HG02973 (cell line): ENCODE results near the gene RBMY1E.
"Not testable (repeated sequence)": the region's sequence is repeated elsewhere in the genome, so short reads cannot be mapped to it uniquely, and the experiment has no call there.

ENCODE experiments used
- ATAC-seq: cut with Tn5 transposase; IDR thresholded peaks from one replicate; pipeline ENCODE4 v1.9.1; 2021; ENCODE audit warnings: moderate library complexity; ENCODE audit not compliant: unreplicated experiment

Gene RBMY1E

GRCh38 chrY:21917932-21918331 lies at the start of gene RBMY1E:
RBMY1E (minus strand) TSS chrY:21918032; CDS start chrY:21916054, 1,978 bp downstream.
- ATAC-seq, result not testable (repeated sequence)

GRCh38 chrY:21894426-21894825 lies 23.4 kb downstream of the RBMY1E start, which contains the start of gene RBMY1D:
RBMY1D (minus strand) TSS chrY:21894526; CDS start chrY:21892513, 2,013 bp downstream.
- ATAC-seq, result not testable (repeated sequence)

DNA sequence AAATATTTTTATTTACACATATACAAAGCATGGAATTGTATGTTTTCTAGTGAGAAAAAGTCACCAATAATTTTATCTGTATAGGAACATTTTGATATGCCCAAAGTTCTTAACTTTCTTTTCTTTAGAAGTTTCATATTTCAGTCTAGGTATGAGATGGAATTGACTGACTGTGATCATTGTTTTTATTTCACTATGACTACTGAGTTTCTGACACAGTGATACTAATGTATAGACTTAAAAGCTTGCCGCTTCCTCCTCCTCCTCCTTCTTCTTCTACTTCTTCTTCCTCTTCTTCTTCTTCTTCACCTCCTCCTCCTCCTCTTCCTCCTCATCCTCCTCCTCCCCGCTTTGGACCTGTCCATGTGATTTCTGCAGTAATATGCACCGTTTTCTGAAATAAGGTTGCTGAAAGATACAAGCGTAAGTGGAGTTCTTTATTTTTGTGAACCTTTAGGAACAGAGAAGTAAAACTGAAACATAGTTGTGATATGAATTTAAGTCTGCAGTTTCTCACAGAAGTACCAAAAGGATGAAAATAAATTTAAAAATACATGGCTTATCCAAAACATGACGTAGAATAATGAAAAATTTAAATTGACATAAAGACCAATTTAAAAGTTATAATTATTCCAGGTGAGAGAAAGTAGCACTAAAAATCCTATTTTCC lies 48.3 kb downstream of the RBMY1E start:
- ATAC-seq, result peak; percentile 95
